GM19240 (cell line): Measurements from ENCODE around the gene CKLF.

Source experiments
- DNase-seq: peaks from one replicate; pipeline ENCODE4 v3.0.0; 2011; ENCODE audit warnings: low spot score; ENCODE audit not compliant: insufficient read length

The CKLF gene

DNA sequence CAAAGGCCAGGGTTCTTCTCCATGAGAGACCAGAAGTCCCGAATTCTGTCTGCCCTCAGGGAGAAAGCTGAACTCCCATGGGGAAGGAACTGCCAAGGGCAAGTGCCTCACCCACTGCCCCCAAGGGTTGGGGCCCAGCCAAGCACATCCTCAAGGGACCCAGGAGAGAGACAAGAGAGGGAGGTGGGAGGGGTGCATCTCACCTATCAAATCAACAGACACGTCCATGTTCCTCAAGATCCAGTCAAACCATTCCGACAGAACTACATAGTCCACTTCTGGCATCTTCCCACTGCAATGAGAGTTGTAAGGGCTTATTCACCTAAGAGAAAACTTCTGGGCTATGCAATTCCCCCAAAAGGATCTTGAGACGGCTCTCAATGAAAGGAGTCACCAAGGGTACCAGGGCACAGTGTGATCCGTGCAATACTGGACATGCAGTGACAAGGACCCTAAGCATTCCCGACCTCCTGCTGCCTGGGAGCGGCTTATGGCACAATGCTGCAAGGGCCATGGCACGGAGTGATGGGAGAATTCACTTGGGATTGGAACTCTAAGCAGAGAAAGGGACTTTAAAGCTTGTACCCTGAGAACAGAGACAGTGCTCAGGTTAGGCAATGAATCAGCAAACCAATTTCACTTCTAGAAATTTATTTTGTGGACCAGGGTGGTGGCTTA is 34.7 kb upstream of the CKLF start:
- no peak for DNase-seq

DNA sequence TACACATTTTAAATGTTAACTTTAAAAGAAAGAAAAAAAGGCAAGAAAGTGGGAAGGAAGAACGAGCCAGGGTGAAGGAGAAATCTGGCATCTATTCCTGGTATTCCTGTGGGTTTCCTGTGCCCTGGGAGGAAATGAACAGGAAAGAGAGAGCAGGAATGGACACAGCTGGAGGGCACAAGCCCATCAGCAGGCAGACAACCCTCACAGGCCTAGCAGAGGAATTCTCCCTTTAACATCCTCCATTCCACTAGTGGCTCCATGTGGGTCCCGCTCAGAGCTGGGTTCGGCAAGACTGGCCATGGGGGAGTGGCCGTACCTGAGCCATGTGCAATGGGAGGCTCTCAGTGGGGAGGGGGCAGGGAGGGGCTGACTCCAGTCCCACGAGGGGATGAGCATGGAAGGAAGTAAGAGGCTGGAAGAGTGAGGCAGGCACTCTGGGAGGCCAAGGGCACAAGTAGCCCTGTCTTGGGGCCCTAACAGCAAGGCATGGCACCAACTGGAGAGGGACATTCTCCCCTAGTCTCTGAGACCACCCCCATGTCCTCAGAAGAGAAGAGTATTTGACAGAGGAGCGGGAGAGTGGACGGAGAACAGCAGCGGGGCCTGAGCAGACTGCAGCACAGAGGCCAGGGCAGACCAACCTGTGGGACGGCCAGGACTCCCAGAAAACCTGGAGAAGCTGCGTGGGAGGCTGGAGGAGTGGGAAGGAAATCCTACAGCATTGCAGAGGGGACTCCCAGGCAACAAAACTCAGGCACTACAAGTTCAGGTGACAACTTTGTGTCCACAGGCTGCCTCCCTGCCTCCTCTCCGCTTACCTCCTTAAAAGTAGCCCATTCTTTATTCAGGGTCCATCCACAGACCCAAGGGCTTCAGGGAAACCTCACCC is 32.6 kb upstream of the CKLF start:
- no peak for DNase-seq

DNA sequence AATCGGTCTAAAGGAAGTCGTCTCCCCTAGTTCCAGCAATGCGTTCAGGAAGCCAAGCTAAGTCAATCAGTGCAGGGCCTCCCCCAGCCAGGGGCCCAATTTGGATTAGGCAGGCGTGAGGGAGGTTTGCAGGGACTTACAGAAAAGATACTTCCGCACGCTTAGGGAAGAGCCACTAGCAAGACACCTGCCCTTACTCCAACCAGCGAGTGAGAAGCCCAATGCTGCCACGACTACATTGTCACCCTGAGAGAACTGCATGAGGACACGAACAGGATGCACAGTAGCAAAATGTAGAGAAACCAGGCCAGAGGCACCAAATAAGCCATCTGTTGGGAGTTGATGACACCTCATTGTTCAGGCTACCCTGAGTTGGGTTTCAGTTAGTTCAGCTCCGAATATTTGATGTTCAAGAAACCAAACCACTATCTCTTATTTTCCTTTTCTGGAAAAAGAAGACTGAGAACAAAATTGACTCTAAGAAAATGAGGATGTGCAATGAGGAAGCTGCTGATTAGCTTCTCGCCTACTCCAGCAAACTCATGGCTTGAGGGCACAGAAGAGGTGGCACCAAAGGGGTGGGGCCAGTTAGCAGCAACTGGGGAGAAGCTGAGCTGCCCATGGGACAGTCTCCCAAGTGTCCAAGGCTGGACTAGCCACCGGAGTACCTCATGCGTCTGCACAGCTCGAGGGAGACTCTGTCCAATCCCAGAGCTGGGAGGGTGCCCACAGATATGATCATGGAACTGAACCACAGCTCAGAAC is 31.8 kb upstream of the CKLF start:
- no peak for DNase-seq

DNA sequence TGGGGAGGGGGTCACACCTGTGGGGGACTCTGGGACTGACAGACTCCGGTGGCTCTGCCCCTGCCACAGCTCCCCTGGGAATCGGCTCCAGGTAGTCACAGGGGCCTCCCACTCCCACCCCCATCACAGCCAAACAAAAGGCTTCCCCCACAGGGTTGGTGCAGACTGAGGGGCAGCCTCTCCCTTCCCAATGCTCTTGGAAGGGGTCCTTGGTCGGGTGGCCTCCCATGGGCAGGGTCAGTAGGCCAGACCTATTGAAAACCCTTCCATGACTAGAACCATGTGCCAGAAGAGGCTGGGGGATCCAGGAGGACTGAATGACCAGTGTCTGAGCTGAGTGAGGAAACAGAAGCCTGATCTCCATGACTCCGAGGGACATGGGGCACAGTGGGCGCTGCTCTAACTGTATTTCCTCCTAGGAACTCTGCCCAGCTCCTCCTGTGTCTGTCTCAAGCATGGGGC is 31.1 kb upstream of the CKLF start:
- DNase-seq, result no peak

DNA sequence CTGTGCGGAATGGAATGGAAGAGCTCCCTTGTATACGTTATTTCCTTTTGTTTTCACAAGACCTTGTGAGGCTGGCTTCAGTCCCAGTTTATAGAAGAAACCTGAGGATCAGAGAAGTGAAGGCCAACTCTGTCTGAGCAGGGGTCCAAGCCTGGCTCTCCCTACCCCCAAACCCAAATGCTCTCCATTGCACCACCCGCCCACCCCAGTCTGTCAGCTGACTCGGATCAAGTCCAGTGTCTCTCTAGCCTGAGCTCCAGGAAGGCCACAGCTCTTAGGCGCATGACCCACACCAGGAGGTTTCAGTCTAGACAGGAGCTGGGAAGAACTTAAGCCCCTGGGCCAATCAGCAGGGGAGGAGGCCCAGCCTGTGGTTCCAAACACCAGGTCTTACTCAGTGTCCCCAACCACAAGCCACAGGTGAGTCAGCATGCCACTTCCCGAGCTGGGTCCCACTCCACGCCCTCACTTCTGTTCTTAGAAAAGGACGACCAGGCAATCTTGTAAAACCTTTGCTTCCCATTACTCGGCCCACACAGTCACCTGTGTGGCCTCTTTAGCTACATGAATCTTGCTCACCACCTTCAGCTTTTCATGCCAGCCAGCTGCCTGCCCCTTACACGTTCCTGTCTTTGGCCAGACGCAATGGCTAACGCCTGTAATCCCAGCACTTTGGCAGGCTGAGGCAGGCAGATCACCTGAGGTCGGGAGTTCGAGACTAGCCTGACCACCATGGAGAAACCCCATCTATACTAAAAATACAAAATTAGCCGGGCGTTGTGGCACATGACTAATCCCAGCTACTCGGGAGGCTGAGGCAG is 30.2 kb upstream of the CKLF start:
- DNase-seq, result peak; percentile 24

DNA sequence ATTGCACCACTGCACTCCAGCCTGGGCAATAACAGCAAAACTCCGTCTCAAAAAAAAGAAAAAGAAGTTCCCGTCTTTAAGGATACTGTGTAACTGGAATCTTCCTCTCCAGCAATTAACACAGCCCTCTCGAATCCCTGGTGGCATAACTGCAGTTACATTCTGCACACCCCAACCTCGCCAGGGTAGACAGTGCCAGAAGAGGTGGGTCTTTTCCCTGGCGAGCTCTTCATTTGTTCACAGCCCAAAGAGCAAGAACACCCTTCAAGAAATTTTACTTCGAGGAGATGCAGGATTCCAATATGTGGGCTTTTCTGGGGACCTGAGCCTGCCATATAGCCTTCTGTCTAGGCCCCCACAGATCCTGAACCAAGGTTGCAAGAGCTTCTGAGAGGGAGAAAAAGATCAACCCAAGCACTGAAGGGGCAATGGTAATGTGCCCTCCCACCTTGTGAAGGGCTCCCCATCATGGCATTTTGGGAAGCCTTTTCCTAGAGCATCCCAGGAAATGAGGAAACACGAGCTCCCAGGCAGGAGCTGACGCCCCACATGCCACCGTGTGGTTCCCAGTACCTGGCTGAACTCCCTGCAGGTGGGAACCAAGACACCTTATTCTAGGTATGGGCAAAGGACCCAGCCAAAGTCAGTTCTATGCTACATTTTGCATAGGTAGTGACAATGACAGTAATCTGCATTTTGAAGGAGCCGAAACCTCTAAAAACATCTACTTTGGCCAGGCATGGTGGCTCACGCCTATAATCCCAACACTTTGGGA is 29.4 kb upstream of the CKLF start:
- no peak for DNase-seq

DNA sequence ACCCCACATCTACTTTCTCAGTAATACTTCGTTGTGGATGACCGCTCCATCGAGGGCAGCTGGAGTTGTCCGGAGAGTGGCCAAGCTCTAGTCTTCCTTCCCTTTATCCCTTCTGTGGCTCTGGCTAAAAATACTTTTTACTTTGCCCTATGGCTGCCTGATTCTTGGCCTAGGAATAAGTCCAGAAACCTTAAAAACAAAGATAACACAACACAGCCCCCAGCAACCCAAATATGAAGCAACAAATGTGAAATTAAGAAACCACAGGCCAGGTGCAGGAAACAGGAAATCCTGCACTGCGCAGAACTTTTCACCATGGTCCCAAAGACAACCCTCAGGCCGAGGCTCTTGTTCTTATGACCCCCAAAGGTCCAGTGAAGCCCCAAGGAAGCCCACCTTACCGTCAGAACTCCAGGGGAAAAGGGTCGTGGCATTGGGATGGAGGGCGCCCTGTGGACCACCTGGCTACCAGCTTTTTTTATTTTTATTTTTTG is 28.5 kb upstream of the CKLF start:
- no peak for DNase-seq

DNA sequence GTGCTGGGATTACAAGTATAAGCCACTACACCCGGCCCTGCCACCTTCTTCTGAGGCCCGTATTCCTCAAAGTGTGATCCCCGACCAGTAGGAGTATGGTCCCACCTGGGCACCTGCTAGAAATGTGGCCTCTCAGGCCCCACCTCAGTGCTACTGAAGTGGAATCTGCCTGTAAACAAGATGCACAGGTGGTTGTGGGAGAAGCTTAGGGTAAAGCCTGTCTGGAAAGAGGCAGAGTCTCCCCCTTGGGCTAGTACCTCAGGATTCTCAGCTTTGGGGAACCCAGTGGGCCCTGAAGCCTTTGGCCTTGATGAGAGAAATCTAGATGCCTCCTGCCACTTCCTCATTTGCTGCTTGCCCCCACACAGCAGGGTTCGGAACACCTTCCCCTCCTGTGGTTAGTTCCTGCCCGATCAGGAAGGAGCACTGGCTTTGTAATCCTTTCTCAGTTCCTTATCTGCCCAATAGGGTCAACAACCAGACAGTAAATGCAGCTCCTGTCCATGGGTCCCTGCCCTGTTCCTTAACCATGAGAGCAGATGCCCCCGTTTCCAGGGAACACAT is 27.7 kb upstream of the CKLF start:
- DNase-seq, result peak; percentile 27

DNA sequence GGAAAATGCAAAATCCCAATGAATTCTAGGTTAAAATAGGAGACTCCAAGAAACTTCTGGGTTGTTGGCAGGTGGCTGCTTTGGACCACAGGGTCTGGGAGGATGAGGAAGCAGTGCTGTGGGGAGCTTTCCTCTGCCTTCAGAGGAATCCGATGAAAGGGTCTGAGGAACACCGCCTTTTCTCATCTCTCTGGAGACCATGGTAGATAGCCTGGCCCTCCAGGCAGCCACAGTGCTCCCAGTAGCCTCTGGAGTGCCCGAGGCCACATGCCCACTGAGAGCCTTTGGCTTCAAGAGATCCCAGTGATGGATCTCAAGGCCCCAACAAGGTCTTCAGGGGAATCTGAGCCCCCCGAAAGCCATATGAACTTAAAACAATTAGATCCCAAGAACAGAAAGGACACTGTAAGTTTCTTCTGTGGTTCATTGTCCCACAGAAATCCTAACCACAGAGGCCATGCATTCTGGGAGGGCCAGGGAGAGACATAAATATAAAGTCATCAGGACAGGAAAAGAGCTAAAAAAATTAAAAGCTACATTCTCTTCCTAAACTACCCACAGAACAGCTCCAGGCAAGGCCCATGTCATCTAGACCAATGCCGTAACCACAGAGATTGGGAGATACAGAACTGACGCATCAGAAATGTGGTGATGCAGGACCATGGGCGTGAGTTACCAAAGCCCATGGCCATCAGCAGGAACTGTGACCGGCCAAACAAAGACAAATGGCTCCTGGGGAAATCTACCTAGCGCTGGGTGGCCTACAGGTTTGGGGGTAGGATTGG is 26.8 kb upstream of the CKLF start:
- no peak for DNase-seq

DNA sequence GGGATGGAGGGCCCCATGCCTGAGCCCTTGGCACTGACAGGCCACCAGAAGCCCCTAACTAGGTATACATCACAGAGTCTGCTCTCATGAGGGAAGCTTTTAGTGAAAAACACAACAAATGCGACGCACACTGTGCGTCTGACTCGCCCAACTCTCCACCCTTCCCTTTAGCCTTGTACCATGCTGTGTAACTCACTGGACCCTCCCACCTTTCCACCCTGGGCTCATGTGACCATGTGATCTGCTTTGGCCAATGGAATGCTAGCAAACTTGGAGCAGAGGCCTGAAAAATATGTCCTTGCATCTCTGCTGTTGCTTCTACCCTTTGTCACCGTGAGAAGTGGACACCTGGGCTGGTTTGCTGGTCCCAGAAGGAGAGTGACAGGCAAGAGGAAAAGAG is 24.1 kb upstream of the CKLF start:
- DNase-seq, result no peak

DNA sequence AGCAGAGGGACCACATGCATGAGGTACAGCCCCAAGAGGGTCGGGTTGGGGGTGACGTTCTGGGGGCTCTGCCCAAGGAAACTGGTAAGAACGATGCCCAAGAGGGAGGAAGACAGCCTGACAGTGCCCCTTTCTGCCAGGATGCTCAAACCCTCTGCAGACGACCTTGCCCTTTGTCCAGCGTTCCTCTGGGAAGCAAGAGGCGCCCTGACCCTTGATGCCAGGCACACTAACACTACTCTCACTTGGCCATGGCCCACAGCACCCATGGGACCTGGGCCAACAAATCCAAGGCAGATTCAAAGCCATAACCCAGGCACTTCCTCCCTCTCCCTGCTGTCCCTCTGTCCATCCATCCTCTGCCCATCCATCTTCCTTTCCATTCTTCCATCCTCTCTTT is 22.9 kb upstream of the CKLF start:
- DNase-seq, result no peak

DNA sequence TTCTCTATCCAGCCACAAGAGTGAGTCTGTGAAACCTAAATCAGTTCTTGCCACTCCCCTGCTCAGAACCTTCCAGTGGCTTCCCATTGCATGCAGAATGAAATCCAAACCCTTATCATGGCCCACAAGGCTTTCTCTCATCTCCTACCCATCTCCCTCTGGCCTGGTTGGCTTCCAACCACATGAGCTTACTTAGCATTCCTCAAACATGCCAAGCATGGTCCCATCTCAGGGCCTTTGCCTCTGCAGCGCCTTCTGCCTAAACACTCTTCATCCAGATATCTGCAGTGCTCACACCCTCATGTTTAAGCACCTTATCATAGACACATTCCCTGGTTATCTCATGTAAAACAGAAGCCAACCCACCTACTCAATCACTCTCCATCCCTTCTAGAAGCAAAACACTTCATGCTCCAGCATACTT is 18.0 kb upstream of the CKLF start:
- no peak for DNase-seq

DNA sequence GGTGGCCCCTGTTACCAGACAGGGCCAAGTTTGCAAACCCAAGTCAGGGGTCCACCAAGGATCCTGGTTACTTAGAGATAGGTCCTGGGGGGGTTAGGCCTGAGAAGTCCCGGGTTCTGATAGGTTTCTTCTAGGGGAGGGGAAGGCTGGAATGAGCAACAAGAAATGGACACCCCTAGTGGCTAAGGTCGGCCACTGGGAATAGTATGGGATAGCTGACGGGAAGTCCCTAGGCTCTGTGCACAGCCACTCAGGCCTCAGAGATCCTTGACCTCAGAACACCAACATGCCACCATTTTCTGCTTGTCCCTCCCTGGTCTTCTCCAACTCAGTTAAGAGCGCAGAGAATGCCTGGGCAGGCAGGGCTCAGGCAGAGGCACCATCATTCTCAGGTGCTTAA is 15.9 kb upstream of the CKLF start:
- no peak for DNase-seq

DNA sequence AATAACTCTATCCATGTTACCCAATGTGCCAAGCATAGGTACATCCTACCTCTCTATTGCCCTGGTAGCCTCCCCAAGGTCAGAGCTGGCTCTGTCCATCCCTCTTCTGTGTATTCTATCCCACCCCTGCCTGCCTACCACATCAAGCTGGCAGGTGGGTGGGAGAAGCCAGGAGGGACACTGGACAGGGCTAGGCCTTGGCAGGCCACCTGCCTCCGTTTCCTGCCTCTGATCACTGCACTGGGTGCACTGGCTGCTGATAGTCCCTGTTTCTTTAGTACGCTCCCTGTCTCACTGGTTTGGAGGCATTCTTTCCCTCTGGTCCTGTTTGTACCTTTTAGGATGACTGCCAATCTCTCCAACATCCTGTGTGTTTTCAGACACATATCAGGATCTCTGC is 15.1 kb upstream of the CKLF start:
- DNase-seq, result no peak

DNA sequence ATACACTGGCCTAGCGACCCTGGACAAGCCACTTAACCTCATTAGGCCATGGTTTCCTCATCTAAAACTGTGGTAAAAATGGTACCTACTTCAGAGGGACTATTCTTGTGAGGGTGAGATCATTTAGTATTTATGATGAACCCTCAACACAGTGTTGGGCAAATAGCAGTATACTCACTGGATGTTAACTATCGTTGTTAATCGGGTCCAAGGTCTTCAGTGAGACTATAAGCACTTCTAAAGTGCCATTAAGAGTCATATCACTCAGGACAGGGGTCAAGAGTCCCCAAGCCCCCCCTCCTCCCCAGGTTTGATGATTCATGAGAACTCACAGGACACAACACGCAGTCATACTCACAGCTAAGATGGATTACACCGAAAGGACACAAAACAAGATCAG is 13.5 kb upstream of the CKLF start:
- DNase-seq, result no peak

DNA sequence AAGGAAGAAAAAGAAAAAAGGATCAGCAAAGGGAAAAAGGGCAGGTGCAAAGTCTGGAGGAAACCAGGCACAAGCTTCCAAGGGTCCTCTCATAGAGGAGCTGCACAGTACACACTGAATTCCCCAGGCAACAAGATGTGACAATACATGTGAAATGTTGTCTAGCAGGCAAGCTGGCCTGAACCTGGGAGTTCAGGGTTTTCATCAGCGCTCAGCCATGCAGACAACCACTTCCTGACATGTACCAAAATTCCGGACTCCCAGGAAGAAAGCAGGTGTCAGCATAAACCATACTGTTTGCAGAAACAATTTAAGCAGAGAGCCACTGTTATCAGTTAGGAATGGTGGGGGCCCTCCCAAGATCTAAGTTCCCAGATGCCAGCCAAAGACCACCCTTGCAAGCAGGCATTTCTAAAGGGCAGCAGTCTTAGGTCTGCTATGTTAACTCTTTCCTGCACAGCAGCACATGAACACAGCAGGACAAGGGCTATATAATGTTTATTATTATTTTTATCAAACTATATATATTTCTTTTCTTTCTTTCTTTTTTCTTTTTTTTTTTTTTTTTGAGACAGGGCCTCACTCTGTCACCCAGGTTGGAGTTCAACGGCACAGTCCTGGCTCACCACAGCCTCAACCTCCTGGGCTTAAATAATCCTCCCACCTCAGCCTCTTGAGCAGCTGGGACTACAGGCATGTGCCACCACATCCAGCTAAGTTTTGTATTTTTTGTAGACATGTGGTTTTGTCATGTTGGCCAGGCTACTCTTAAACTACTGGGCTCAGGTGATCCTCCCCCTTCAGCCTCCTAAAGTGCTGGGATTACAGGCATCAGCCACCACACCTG is 12.5 kb upstream of the CKLF start:
- peak; percentile 33 for DNase-seq

DNA sequence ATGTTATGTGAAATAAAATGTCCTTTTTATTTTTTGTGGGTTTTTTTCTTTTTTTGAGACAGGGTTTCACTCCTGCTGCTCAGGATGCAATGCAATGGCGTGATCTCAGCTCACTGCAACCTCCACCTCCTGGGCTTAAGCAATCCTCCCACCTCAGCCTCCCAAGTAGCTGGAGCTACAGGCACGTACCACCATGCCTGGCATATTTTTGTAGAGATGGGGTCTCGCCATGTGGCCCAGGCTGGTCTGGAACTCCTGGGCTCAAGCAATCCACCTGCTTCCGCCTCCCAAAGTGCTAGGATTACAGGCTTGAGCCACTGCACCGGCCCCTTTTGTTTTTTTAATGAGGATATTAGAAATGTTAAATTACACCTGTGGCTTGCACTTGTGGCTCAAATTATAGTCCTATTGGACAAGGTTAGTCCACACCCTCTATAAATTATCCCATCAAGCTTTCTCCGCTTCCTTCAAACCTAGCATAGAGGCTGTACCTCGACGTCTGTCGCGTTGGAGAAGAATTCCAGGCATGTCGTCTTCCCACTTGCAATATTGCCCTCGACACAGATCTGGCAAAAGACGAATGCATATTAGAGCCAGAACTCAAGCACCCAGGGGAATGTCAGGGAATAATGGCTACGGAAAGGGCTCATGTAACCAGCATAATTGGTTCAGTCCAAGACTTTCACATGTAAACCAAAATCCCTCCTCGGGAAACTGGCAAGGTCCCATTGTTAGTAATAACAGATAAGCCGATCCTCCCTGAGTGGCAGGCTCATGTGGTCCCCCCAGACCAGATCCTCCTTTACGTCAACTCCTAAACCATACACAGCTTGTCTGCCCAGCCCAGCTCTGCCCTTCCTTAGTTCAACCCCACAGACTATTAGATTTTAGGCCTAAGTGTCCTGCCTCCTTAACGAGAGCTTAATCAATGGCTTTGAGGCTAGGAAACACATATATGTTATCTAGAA is 10.7 kb upstream of the CKLF start:
- DNase-seq, result no peak
